DMS153 (cell line): ENCODE results near the gene SPATA9.
"Not testable (repeated sequence)": the region's sequence is repeated elsewhere in the genome, so short reads cannot be mapped to it uniquely, and the experiment has no call there.

Experiments used
- DNase-seq: peaks from one replicate; lab custom pipeline; 2025; lab: John Stamatoyannopoulos, UW

SPATA9 gene

GRCh38 chr5:95644351-95645042, 38.3 kb downstream of the SPATA9 start:
- no peak for DNase-seq

GRCh38 chr5:95643152-95643551, 39.6 kb downstream of the SPATA9 start:
- no peak for DNase-seq

GRCh38 chr5:95641741-95642220, 41.0 kb downstream of the SPATA9 start:
- DNase-seq = no peak

- no peak for DNase-seq
Measured at GRCh38 chr5:95638632-95639031, 44.2 kb downstream of the SPATA9 start.

- DNase-seq = no peak
Measured at GRCh38 chr5:95634081-95634480, 48.7 kb downstream of the SPATA9 start.

GRCh38 chr5:95633671-95634070, 49.1 kb downstream of the SPATA9 start:
- DNase-seq = no peak

- DNase-seq = not testable (repeated sequence)
Measured at GRCh38 chr5:95632942-95633341, 49.8 kb downstream of the SPATA9 start.

- DNase-seq = no peak
Measured at GRCh38 chr5:95631991-95632675, 50.7 kb downstream of the SPATA9 start.

- no peak for DNase-seq
Measured at GRCh38 chr5:95631255-95631958, 51.4 kb downstream of the SPATA9 start.

GRCh38 chr5:95630394-95630917, 52.3 kb downstream of the SPATA9 start:
- no peak for DNase-seq

- DNase-seq = no peak
Measured at GRCh38 chr5:95628933-95629332, 53.9 kb downstream of the SPATA9 start.

GRCh38 chr5:95627971-95628810, 54.6 kb downstream of the SPATA9 start:
- no peak for DNase-seq

GRCh38 chr5:95626701-95627100, 56.1 kb downstream of the SPATA9 start:
- no peak for DNase-seq

GRCh38 chr5:95624368-95624767, 58.4 kb downstream of the SPATA9 start:
- DNase-seq = no peak

GRCh38 chr5:95623706-95624105, 59.1 kb downstream of the SPATA9 start:
- DNase-seq = no peak

- DNase-seq = no peak
Measured at GRCh38 chr5:95621839-95622629, 60.8 kb downstream of the SPATA9 start.

- DNase-seq = no peak
Measured at GRCh38 chr5:95620870-95621838, 61.6 kb downstream of the SPATA9 start.

- peak; percentile 2 for DNase-seq
Measured at GRCh38 chr5:95620030-95620869, 62.5 kb downstream of the SPATA9 start, which contains the start of gene GPR150. Gene GPR150, plus strand, starts transcription at chr5:95620087. Its CDS starts 189 bp downstream, at chr5:95620276.
